OCI-LY1 (cell line): ENCODE measurements around the gene WDFY4.

Experiments
- CTCF ChIP-seq: fragments of 200-600 bp; sonication (generic), shearing (Covaris generic); IDR thresholded peaks from 2 replicates; pipeline ENCODE4 v1.5.1; 2017; ENCODE audit warnings: mild to moderate bottlenecking, antibody characterized with exemption, low read length, moderate library complexity, mixed read lengths
- EZH2 ChIP-seq: fragments of 200-600 bp; sonication (generic), shearing (Covaris generic); IDR thresholded peaks from 2 replicates; pipeline ENCODE4 v1.8.0; 2017; ENCODE audit warnings: borderline replicate concordance, mixed run types, mild to moderate bottlenecking, antibody characterized with exemption, low read length, moderate library complexity, mixed read lengths

GRCh38 chr10:48697091-48697490 lies 12.4 kb downstream of the WDFY4 start:
- TF ChIP-seq CTCF (no peak), EZH2 (no peak)
